Liver (tissue), 3 donors: ENCODE measurements around the gene TM4SF1.

Source experiments
- ATF3 ChIP-seq: IDR thresholded peaks from 2 replicates; pipeline ENCODE4 v1.6.1; 2016; ENCODE audit warnings: antibody characterized with exemption
- CTCF ChIP-seq: fragments of 150-350 bp; IDR thresholded peaks from 2 replicates; pipeline ENCODE4 v1.5.1; 2017; ENCODE audit warnings: improper control_type of control experiment, low read depth, low read length; ENCODE audit not compliant: missing input control
- GABPA ChIP-seq, 2 donors: IDR thresholded peaks in 1 of 2; conservative IDR thresholded peaks in 1 of 2; 2 replicates each; pipeline ENCODE4 v1.6.1; 2016; ENCODE audit warnings: antibody characterized with exemption in 2 of 2, mild to moderate bottlenecking in 1 of 2, moderate library complexity in 1 of 2
- NR2F2 ChIP-seq: IDR thresholded peaks from 2 replicates; pipeline ENCODE4 v1.6.1; 2016; ENCODE audit warnings: antibody characterized with exemption
- REST ChIP-seq: IDR thresholded peaks from 2 replicates; pipeline ENCODE4 v1.6.1; 2016; ENCODE audit warnings: antibody characterized with exemption, mild to moderate bottlenecking
- TAF1 ChIP-seq: conservative IDR thresholded peaks from 2 replicates; pipeline ENCODE4 v1.6.1; 2016; ENCODE audit warnings: antibody characterized with exemption, mild to moderate bottlenecking
- YY1 ChIP-seq: IDR thresholded peaks from 2 replicates; pipeline ENCODE4 v1.6.1; 2016; ENCODE audit warnings: antibody characterized with exemption, mild to moderate bottlenecking
- ZBTB33 ChIP-seq: IDR thresholded peaks from 2 replicates; pipeline ENCODE4 v1.6.1; 2016; ENCODE audit warnings: antibody characterized with exemption
- donor health status: healthy.
- donor health status: healthy.

GRCh38 chr3:149330609-149331331, 46.7 kb downstream of the TM4SF1 start:
- no peak for TF ChIP-seq TAF1
- no peak for TF ChIP-seq CTCF
- TF ChIP-seq ZBTB33 = no peak
- no peak for TF ChIP-seq ATF3
- no peak for TF ChIP-seq NR2F2
- no peak for TF ChIP-seq GABPA (IDR thresholded peaks at IDR 0.05 in 1 of 2, conservative IDR thresholded peaks at IDR 0.05 in 1 of 2)
- TF ChIP-seq YY1 = no peak
- no peak for TF ChIP-seq REST
